Hematopoietic multipotent progenitor cell treated with erythropoietin and hydrocortisone succinate and interleukin-3 and kit ligand, for 17 days (in vitro differentiated cells): ENCODE measurements around the gene IL17RA.
"Not testable (repeated sequence)": the region's sequence is repeated elsewhere in the genome, so short reads cannot be mapped to it uniquely, and the experiment has no call there.

Experiments used
- DNase-seq: peaks from one replicate; pipeline ENCODE4 v3.0.0-alpha.2; 2015; ENCODE audit warnings: low spot score

Gene IL17RA

DNA sequence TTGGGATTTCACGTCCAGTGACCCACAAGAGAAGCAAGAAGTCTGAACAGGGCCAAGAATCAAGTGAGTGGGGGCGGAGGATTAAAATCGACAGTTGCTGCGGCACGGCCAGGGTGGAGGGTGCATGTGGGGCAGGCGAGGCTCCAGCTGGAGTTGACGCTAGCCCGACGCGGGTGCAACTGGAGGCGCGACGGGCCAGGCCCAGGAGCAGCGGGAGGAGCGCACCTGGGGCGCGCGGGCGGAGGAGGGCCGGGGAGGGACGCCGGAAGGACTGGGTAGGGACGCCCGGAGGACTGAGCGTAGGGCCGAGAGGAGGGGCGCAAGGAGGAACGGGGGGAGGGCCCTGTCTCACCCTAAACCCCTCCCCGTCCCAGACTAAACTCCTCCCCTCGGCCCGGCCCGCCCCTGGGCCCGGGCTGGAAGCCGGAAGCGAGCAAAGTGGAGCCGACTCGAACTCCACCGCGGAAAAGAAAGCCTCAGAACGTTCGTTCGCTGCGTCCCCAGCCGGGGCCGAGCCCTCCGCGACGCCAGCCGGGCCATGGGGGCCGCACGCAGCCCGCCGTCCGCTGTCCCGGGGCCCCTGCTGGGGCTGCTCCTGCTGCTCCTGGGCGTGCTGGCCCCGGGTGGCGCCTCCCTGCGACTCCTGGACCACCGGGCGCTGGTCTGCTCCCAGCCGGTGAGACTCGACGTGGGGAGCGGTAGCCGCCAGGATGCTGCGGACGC, at the start of gene IL17RA:
IL17RA (plus strand) TSS at position 447 of the 723 bp plus-strand sequence; CDS start at position 539, 92 bp downstream.
- DNase-seq = peak; percentile 52

GRCh38 chr22:17035246-17035645, 49.6 kb upstream of the IL17RA start:
- DNase-seq = no peak

DNA sequence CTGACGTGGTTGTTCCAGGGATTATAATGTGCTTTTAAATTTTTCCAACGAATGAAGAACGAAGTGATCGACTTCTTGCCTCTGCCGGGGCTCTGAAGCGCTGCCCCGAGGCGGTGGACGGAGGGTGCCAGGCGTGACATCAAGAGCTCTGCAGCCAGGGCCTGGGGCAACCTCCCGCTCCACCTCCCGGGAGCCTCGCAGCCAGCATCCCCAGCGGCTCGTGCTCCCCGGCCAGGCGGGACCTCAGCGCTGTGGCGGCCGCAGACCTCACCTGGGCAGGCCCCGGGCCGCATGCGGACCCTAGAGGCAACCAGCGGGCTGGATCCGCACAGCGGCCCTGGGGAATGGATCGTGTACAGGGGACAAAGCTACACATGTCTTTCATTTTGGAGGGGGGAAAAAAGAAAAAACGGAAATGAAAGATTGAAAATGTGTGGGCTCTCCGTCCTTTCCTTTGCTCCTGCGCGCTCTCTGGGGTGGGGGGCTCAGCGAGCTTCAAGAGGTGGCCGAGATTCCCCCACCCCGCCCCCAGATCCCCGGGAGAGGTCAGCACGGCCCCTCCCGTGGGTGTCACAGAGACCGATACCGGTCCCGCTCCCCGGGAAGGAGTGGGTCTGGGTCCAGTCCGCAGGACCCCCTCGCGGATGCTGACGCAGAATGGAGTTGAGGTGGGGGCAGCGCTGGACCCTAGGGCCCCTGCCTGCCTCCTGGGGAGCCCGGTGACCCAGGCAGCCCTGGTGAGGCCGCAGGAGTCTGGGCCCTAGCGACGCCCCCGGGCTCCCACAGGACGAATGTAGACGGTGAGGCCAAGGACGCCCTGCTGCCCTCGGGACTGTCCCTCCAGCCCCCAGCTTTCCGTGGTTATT, 48.6 kb upstream of the IL17RA start:
- DNase-seq = not testable (repeated sequence)

DNA sequence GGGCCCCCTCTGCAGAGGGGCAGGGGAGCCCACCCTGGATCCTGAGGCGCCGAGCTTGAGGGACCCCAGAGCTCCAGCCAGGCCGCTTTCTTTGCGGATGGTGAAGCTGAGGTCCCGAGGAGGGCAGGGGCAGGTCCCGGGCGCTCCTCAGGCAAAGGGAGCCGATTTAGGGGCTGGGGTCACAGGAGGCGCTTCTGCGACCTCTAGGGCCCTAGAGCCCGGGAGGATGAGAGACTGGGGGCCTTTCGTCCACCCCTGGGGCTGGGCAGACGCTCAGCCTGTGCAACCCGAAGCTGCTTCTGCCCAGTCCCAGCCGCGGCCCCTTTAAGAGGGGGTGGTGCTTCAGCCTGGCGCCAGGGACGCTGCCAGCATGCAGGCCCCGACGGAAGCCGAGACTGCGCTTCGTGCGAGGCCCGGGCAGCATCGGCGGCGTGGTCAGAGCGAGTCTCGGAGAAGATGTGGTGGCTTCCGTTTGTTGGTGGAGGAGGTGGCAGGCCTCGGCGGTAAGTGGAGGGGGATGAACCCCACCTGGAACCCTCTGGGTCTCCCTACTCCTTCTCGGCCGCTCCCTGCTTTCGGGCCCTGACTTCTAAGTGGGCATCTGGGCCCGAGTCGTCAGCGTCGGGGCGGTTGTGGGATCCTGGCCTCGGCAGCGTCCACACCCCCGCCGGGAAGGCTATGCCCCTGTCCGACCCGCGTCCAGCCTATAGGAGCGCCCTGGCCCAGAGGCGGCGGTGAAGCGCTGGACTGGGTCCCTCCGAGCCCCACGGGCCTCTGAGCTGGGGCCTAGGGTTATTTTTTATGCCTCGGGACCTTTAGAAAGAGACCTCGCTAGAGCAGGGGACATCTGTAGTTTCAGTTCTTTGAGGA, 47.7 kb upstream of the IL17RA start:
- DNase-seq = not testable (repeated sequence)

- DNase-seq = no peak
Measured at GRCh38 chr22:17043521-17043920, 41.3 kb upstream of the IL17RA start.

DNA sequence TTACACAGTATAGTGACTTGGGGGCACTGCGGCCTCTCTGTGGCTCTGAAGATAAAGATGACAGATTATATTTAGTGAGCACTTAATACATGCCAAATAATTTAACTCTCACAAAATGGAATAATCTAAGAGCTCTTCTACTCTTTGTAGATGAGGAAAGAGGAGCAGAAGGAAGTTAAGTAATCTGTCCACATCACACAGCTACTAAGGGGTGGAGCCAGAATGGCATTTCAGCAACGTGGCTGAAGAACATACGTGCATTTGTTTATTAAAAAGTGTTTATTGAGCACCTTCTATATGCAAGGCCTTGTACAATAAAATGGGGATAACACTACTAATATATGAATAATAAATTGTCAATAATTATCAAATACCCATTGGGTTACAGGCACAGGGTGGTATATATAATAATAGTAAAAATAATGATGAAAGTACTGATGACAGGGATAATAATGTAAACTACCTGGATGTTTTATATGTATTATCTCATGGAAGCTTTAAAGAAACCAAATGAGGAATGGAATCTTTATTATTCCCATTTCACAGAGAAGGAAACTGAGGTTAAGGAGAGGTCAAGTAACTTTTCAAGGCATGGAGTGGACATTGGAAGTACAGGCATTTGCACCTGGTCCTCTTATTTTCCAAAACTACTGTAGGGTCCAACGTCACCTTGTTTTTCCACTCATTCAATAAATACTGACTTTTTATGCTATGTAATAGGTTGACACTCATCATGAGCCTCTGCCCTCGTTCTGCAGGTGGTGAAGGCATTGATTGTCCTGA, 38.0 kb upstream of the IL17RA start:
- DNase-seq = no peak

DNA sequence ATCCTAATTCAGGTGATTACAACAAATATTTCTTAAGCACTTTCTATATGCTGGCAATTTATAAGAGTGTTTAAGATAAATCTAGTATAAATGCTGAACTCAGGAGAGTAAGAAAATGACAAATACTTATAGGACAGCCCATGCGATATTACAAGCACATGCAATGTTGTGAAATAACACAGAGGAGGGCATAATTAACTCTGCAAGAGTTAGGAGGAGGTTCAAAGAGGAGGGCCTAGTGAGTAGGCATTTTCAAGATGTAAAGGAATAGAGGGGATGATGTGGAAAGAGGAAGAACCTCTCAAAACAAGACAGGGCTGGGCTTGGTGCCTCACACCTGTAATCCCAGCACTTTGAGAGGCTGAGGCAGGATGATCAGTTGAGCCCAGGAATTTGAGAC, 37.1 kb upstream of the IL17RA start:
- DNase-seq = no peak

GRCh38 chr22:17056058-17056457, 28.7 kb upstream of the IL17RA start:
- no peak for DNase-seq

- DNase-seq = no peak
Measured at GRCh38 chr22:17056807-17057206, 28.0 kb upstream of the IL17RA start.

DNA sequence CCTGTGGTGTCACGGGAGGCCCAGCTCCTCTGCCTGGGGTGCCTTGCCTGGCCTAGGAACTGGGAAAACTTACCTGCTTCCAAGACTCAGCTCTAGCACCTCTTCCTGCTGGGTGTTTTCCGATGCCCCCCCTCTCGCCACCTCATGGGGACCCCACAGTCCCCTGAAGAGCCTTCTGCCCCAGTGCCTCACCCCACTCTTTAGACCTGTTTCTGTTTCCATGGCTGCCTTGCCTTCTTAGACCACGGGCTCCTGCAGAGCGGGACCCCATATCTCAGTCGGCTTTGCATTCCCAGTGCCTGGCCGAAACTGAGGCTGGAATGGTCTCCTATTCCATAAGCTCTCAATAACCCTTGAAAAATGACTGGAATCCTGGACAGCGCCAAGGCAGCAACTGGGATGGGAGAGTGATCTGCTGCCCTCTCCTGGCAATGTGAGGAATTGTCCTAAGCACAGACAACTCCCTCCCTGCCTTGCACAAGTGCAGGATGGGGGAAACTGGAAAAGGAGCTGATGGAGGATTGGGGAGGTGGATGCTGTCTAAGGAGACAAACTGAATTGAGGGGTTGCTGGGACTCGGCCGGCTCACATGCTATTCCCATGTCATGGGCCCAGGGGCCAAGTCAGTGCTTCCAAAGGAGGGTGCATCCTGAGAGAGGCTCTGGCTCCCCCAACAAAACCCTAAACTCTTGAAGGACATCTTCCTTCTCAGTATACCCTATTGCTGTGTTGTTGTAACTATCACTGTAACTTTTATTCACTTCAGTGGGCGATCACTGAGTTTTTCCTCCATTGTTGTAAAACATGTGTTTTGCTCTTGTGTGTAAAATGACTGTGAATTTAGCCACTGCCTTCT, 26.6 kb upstream of the IL17RA start:
- peak; percentile 21 for DNase-seq

DNA sequence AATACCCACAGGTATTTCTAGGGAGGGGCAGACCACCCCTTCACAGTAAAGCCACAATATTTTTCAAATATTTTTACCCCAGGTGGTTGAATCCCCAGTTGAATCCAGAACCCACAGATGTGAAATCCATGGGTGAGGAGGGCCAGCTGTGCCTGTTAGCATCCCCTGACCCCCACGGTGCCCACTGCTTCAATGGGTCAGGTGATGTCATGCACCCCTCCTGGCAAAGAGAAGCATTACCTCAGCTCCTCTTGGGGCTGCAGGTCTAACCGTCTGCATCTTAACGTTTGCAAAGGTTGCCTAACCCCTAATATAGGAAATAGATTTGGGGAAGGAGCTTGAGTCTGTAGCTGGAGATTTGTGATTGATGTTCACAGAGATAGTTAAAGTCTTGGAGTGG, 24.7 kb upstream of the IL17RA start:
- no peak for DNase-seq

- no peak for DNase-seq
Measured at GRCh38 chr22:17063411-17064106, 21.2 kb upstream of the IL17RA start.

DNA sequence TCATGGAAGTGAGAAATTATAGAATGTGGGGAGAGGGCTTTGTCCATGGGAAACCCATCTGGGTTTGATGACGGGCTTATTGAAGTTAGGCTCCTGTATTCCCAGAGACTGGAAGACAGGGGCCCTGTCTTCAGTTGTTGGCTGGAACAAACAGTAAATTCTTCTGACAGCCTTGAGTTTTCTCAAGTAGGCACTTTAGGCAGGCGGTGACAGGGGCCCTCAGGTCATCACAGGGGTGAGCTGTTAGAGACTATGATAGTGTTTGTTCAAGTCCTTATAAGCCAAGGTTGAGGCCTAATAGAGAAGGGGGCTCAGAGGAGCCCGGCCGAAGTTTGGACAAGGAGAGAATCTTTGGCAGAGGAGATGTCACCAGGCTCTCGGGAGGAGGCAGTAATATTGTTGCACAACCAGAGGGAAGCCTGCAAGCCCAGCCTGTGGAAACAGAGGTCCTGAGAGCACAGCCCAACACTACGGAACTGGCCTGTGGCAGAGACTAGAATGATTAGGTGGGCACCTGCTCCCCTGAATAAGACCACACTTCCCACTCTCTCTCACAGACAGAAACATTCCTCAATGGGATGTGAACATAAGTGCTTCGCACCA, 20.2 kb upstream of the IL17RA start:
- DNase-seq = no peak

DNA sequence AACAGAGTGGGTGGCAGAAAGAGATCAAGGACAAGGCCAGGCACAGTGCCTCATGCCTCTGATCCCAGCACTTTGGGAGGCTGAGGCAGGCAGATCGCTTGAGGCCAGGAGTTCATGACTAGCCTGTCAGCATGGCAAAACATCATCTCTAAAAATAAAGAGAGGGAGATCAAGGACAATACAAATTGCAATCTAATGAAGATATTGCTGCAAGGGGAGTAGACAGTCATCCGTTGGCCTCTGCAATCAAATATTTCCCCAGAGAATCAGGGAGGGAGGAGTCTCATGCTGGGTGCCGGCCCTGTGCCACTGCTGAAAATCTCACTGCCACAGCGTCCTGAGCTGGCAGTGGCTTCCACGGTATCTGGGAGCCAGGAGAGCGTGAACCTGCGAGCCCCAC, 19.4 kb upstream of the IL17RA start:
- DNase-seq = no peak

DNA sequence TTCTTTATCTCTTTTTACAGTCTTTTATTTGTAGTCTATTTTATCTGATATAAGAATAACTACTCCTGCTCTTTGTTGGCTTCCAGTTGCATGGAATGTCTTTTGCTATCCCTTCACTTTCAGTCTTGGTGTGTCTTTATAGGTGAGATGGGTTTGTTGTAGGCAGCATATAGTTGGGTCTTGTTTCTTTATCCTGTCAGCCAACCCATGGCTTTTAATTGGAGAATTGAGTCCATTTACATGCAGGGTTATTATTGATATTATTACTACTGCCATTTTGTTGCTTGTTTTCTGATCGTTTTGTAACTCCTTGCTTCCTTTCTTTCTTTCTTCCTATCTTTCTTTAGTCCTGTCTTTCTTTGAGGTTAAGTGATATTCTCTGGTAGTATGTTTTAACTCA, 11.9 kb upstream of the IL17RA start:
- no peak for DNase-seq

GRCh38 chr22:17074648-17075002, 10.2 kb upstream of the IL17RA start:
- no peak for DNase-seq

GRCh38 chr22:17077255-17077654, 7.5 kb upstream of the IL17RA start:
- DNase-seq = no peak

GRCh38 chr22:17079572-17079971, 5.2 kb upstream of the IL17RA start:
- DNase-seq = no peak

- DNase-seq = no peak
Measured at GRCh38 chr22:17083255-17083654, 1.5 kb upstream of the IL17RA start.
